SKM-1 (cell line): ENCODE results near the gene IQCH.

Experiments
- DNase-seq: peaks from one replicate; lab custom pipeline; 2025; ENCODE audit not compliant: unreplicated experiment; lab: John Stamatoyannopoulos, UW

The IQCH gene

DNA sequence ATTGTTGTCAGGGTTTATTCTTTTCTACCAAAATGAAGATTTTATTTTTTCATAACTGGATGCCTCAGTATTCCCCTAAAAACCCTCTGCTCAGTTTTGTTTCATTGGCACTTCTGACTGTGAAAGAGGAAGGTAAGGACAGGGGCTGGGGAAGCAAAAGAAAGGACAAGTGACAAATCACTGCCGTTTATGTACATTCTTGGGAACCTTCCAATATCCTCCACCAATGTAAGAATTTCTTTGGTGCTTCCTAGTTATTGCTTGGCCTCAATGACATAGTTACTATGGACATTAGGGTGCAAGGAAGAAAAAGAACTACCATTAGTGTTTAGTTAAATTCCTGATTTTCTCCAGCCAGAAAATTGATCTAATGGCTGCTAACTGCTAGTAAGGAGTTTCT is 135.4 kb downstream of the IQCH start:
- DNase-seq = no peak

- DNase-seq = no peak
These were observed 140.5 kb downstream of the IQCH start for GRCh38 chr15:67394873-67395639.

- peak; percentile 43 for DNase-seq
These were observed 141.5 kb downstream of the IQCH start for GRCh38 chr15:67396114-67396513.

DNA sequence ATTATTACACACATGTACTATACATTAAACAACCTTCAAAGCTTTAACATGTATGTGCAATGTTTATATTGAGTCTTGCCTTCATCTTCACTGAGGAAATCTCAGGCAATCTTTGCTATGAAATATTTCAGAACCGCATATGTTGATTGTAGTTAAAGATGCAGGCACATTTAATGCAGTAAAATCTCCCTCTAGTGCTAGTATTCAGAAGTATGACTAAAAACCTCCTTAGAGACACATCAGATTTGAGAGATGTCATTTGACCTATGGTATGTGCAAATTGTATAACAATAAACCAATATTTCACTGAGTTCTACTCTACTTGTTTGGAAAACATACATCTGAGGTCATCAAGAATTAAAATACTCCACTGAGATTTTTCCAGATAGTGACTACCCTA is 142.6 kb downstream of the IQCH start:
- DNase-seq = no peak

DNA sequence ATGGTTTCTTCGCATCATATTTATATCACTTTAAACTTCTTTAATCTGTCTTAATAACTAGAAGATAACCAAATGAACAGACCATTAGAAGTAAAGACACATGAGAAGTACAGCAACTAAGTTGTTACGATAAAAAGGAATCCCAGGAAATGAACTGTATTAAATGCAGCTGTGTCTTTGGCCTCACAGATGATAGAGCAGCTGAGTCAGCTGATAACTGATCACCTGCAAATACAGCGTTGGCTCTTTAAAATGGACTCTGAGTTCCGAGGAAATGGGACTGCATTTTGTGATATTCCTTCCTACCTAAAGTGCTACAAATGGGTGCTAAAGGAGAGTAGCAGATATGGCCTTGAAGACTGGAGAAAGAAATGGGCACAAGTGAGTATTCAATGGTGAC is 145.3 kb downstream of the IQCH start:
- DNase-seq = no peak

- no peak for DNase-seq
These were observed 146.3 kb downstream of the IQCH start for GRCh38 chr15:67400890-67401289.

- DNase-seq = no peak
These were observed 146.8 kb downstream of the IQCH start for GRCh38 chr15:67401336-67401735.

DNA sequence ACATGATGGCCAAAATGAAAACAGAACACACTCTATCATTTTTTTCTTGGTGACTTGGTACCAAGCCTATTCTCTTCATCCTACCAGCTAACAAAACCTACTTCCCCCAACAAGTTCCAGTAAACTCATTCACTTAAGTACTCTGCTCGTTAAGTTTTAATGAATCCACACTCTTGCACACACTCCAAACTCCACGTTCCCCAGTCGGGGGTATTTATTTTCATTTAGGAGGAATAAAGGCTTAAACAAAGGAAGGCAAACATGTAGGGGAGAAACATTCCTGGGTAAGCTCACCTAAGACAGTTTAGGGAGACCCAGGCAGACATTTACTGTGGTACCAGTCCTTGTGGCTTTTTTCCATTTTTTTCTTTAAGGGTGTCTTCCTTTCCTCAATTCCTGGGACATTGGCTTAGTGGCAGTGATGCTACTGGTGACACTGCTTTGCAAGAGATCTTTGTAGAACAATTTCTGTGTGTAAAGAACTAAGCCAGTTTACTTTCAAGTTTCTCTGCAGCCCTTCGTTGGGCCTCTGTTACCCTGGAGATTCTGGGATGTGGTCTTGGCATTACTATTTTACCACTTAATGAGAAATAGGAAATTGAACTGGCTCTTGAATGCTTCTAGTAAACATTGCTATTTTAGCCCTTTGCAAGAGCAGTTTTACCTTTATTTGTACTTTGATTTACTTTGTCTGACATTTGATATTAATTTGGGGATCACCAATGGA is 149.0 kb downstream of the IQCH start:
- no peak for DNase-seq

GRCh38 chr15:67405208-67406191 is 150.9 kb downstream of the IQCH start:
- DNase-seq = no peak

- DNase-seq = no peak
These were observed 151.8 kb downstream of the IQCH start for GRCh38 chr15:67406257-67406861.

DNA sequence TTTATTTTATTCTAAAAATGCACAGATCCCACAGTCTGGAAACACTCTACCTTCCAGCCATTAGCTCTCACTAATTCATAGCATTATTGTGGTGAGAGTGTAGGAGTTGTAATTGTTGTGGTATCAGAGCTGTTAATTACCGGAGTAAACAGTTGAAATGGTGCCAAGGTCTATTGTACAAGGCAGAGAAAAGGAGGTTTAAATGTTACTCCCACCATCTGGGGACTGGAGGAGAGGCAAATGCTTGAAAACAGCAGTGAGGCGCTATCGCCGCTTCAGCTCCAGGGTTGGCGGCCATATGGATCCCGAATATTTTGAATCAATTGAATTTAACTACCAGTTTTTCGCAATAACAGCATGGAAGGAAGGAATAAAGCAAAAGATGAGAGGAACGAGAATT is 153.2 kb downstream of the IQCH start:
- DNase-seq = no peak

DNA sequence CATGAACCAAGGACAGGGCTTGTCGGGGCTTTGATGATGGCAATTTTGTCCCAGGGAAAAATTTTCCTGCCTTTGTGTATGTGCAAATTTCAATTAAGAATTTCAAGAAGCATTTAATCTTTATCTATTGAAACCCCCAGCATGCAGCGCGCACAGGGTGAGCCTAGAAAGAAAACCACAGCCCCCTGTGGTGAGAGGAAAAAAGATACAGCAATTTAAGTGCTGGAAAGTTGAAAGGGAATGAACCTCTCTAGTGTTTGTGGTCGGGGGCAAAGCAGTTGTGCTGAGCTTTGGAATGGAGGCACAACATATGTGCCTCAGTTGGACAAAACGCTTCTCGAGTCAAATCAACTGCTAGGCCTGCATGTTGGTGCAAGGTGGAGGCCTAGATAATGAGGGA is 154.6 kb downstream of the IQCH start:
- DNase-seq = no peak

GRCh38 chr15:67411486-67411885 is 156.9 kb downstream of the IQCH start:
- DNase-seq = no peak

DNA sequence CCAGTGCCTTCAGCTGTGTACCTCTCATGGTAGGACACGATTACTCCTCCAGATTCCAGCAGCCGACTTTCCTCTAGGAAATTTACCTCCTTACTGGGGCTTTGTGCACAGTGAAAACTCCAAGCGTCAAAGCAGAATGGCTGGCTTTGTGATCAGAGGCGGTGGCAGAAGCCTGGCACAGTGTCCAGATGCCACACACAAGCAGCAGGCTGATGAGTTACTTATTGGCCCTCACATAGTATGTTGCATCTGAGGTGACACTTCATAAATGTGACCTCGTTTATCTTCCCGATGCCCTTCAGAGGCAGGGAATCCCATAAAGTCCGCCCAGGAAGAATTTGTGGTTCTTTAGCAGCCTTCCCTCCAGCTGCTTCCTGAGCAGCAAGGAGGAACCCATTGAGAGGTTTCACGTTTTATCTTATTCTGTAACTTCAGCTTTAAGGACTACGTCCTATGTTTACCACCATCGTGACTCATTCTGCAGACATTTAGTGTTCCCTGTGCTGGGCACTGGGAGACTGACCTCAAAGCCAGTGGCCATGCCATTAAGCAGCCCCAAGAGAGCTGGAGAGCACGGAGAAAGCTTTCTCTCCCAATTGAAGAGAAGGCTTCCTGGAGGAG is 159.3 kb downstream of the IQCH start:
- no peak for DNase-seq

- no peak for DNase-seq
These were observed 160.6 kb downstream of the IQCH start for GRCh38 chr15:67415181-67415580.

- no peak for DNase-seq
These were observed 162.3 kb downstream of the IQCH start for GRCh38 chr15:67416891-67417290.

DNA sequence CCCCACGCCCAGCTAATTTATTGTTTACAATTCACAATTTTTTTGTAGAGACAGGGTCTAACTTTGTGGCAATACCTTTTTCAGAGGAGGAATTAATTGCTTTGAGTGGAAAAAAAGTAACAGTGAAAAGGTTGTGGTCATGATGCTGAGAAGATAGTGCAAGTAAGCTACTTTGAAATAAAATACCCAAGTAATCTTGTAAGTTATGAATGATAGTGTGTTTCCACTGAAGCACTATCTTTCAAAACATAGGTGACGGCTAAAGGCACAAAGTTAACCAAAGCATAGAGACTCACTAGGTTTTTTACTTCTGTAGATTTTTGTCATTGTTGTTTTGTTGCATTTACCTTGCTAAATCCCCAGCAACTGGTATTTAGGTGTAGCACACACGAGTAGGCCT is 165.1 kb downstream of the IQCH start:
- DNase-seq = no peak

- DNase-seq = no peak
These were observed 165.6 kb downstream of the IQCH start for GRCh38 chr15:67420137-67420536.

DNA sequence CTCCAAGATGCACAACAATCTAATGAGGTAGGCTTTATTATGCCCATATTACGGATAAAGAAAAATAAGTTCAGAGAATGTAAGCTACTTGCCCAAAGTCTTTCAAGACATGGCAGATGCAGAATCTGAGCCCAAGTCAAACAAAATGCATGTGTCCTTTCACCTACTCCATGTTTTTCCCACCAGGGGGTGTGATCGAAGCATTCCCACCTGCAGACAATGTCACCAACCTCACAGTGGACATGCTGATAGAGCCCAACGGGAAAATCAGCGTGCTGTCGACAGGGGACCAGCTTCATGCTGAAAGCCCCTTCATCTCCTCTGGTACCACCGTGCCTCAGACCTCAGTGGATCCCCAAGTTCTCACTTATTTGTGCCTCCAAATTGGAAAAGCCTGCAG is 166.5 kb downstream of the IQCH start:
- DNase-seq = no peak

- DNase-seq = no peak
These were observed 167.7 kb downstream of the IQCH start for GRCh38 chr15:67422296-67422695.
